Activated CD8-positive, alpha-beta T cell treated with anti-CD3 and anti-CD28 coated beads for 36 hours (primary cell): ENCODE data around the gene AGAP1. TPM values are rescaled to one million over a fixed set of nuclear protein-coding genes. Genes with fewer than 3 reads are reported as not detected.

ENCODE experiments used
- ATAC-seq: fragments of 200-7000 bp; cut with Tn5 transposase; one replicate; pipeline ENCODE4 v1.10.0; 2021; ENCODE audit warnings: mild to moderate bottlenecking, moderate library complexity
- CTCF ChIA-PET: fragments of 350-600 bp; sonication (Branson Sonifier 250); formaldehyde crosslinking; loops from one replicate; lab custom pipeline; 2021; ENCODE audit warnings: antibody characterized with exemption; lab: Charles Lee
- POLR2A ChIA-PET: fragments of 350-600 bp; sonication (Branson Sonifier 250); formaldehyde crosslinking; loops from one replicate; lab custom pipeline; 2021; ENCODE audit warnings: antibody characterized with exemption; lab: Charles Lee
- DNase-seq: peaks from one replicate; pipeline ENCODE4 v3.0.0-alpha.2; 2020
- H3K27ac Mint-ChIP-seq: one replicate; pipeline ENCODE4 v1.8.0; 2021; ENCODE audit warnings: mild to moderate bottlenecking, mixed read lengths
- H3K27me3 Mint-ChIP-seq: one replicate; pipeline ENCODE4 v1.8.0; 2021; ENCODE audit warnings: mixed read lengths
- H3K36me3 Mint-ChIP-seq: one replicate; pipeline ENCODE4 v1.8.0; 2021; ENCODE audit warnings: low read depth, mixed read lengths
- H3K4me1 Mint-ChIP-seq: one replicate; pipeline ENCODE4 v1.8.0; 2021; ENCODE audit warnings: low read depth, mixed read lengths
- H3K4me3 Mint-ChIP-seq: one replicate; pipeline ENCODE4 v1.8.0; 2021; ENCODE audit warnings: mild to moderate bottlenecking, moderate library complexity, mixed read lengths
- H3K9me3 Mint-ChIP-seq: one replicate; pipeline ENCODE4 v1.8.0; 2021; ENCODE audit warnings: mixed read lengths
- CTCF ChIP-seq: fragments of 200-600 bp; IDR thresholded peaks from one replicate; pipeline ENCODE4 v1.8.0; 2022; ENCODE audit warnings: antibody characterized with exemption, mild to moderate bottlenecking
- intact Hi-C: fragments of 100-400 bp; cut with micrococcal nuclease; formaldehyde crosslinking; loops from one replicate; pipeline ENCODE4 v1.10.0; 2022
- total RNA-seq, 2 experiments: library from RNA; stranded (reverse); gene quantifications; one replicate each; pipeline ENCODE4 v1.2.3, GENCODE V29; 2021

AGAP1 gene
- total RNA-seq, 2 experiments from 2014 or later = 2.5 to 2.9 TPM

GRCh38 chr2:235812185-235812665 lies 318.4 kb downstream of the AGAP1 start:
- CTCF ChIA-PET = no interaction called here
- no peaks in the 10 kb centered on the region for H3K27me3 Mint-ChIP-seq
- no peak overlapping the region for H3K4me3 Mint-ChIP-seq
- intact Hi-C loops = no loop called here
- no peaks in the 10 kb centered on the region for H3K4me1 Mint-ChIP-seq
- no peaks in the 10 kb centered on the region for H3K9me3 Mint-ChIP-seq
- H3K27ac Mint-ChIP-seq = no peak overlapping the region
- no peaks in the 10 kb centered on the region for H3K36me3 Mint-ChIP-seq
- ATAC-seq (no peak), DNase-seq (no peak)
- POLR2A ChIA-PET = no interaction called here
- TF ChIP-seq CTCF = no peak

DNA sequence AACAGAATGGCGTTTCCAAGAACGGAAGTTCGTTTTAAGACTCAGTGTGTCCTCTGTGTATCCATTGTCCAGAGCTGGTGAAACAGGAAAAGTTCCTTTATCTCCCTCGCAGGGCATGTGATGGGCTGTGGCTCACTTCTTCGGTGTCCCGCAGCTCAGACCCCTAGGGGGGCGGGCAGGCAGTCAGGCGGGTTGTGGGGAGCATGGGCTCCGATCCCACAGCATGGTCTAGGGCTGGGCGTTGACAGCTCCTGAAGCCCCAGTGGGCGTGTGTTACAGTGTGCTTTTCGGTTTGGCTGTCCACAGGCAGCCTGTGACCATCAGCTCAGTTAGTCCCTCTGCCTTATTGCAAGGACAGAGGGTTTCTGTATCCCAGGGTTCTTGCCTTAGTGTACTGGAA lies 319.6 kb downstream of the AGAP1 start:
- ATAC-seq (no peak), DNase-seq (no peak)
- intact Hi-C loops = no loop called here
- no peaks in the 10 kb centered on the region for H3K4me1 Mint-ChIP-seq
- TF ChIP-seq CTCF = no peak
- no peaks in the 10 kb centered on the region for H3K27me3 Mint-ChIP-seq
- POLR2A ChIA-PET = no interaction called here
- no peak overlapping the region for H3K27ac Mint-ChIP-seq
- no peak overlapping the region for H3K4me3 Mint-ChIP-seq
- CTCF ChIA-PET = no interaction called here
- H3K9me3 Mint-ChIP-seq = no peaks in the 10 kb centered on the region
- H3K36me3 Mint-ChIP-seq = no peaks in the 10 kb centered on the region

DNA sequence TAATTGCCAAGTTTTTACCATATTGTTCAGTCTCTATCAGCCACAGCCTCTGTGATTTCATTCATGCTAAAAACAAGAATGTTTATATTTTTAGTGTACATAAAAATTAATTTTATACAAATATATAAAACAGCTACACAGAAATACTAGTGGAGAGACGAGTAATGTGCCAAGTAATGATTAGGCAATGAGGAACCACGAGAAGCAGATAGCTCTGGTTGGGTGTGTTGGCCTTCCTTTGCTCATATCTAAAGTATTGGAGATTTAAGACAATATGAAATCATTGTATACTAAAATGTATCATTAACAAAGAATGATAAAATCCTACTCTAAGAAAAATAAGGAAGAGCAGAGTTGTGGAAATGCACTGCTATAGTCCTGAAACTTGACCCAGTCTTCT lies 326.7 kb downstream of the AGAP1 start:
- no peak overlapping the region for H3K4me3 Mint-ChIP-seq
- H3K27me3 Mint-ChIP-seq = no peaks in the 10 kb centered on the region
- no peaks in the 10 kb centered on the region for H3K4me1 Mint-ChIP-seq
- POLR2A ChIA-PET = no interaction called here
- no peak overlapping the region for H3K27ac Mint-ChIP-seq
- CTCF ChIA-PET = no interaction called here
- no peaks in the 10 kb centered on the region for H3K36me3 Mint-ChIP-seq
- TF ChIP-seq CTCF = no peak
- ATAC-seq (no peak), DNase-seq (no peak)
- intact Hi-C loops = no loop called here
- peaks cover 2% of the 10 kb centered on the region for H3K9me3 Mint-ChIP-seq

DNA sequence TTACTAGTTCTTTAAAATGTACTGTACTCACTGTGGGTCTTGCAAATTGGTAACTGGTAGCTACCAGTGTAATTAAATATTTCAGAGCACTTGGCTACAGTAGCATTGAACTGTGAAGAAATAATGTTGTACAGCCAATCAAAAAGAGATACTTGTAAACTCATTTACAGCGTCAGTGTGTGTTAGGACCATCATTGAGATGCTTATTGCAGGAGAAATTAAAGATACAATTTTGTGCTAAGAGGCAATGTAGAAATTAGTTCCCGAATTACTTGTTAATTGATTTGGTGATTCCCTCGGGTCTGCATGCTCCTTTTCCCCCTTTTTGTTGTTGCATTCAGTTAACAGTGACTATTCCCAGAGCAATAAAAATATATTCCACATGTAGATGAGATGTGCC lies 330.5 kb downstream of the AGAP1 start:
- DNase-seq = no peak
- ChIA-PET CTCF (no interaction called here), POLR2A (no interaction called here)
- Mint-ChIP-seq H3K27ac (no peak overlapping the region), H3K9me3 (peaks cover 2% of the 10 kb centered on the region), H3K36me3 (no peaks in the 10 kb centered on the region), H3K27me3 (no peaks in the 10 kb centered on the region), H3K4me1 (no peaks in the 10 kb centered on the region), H3K4me3 (no peak overlapping the region)
- TF ChIP-seq CTCF = no peak
- intact Hi-C loops = no loop called here
- ATAC-seq = no peak

GRCh38 chr2:235825946-235826345 lies 332.1 kb downstream of the AGAP1 start:
- Mint-ChIP-seq H3K27ac (no peak overlapping the region), H3K9me3 (peaks cover 2% of the 10 kb centered on the region), H3K4me1 (no peaks in the 10 kb centered on the region), H3K36me3 (no peaks in the 10 kb centered on the region), H3K4me3 (no peak overlapping the region), H3K27me3 (no peaks in the 10 kb centered on the region)
- intact Hi-C loops = no loop called here
- no peak for TF ChIP-seq CTCF
- ATAC-seq = no peak
- POLR2A ChIA-PET = no interaction called here
- CTCF ChIA-PET = no interaction called here
- DNase-seq = no peak
